Osteocyte (in vitro differentiated cells): ENCODE measurements around the gene CDH11. TPM values are rescaled to one million over a fixed set of nuclear protein-coding genes. Genes with fewer than 3 reads are reported as not detected.

ENCODE experiments used
- DNase-seq: peaks from one replicate; pipeline ENCODE4 v3.0.0; 2021; ENCODE audit warnings: mixed read lengths; ENCODE audit not compliant: unreplicated experiment; ENCODE audit errors: extremely low spot score
- H3K27ac Mint-ChIP-seq: one replicate; pipeline ENCODE4 v1.8.0; 2021; ENCODE audit warnings: mild to moderate bottlenecking, mixed read lengths; ENCODE audit not compliant: unreplicated experiment
- H3K27me3 Mint-ChIP-seq: one replicate; pipeline ENCODE4 v1.8.0; 2021; ENCODE audit warnings: mixed read lengths; ENCODE audit not compliant: unreplicated experiment
- H3K36me3 Mint-ChIP-seq: one replicate; pipeline ENCODE4 v1.8.0; 2021; ENCODE audit warnings: mixed read lengths; ENCODE audit not compliant: unreplicated experiment
- H3K4me1 Mint-ChIP-seq: one replicate; pipeline ENCODE4 v1.8.0; 2021; ENCODE audit warnings: mixed read lengths; ENCODE audit not compliant: unreplicated experiment
- H3K4me3 Mint-ChIP-seq: one replicate; pipeline ENCODE4 v1.8.0; 2021; ENCODE audit warnings: mild to moderate bottlenecking, moderate library complexity, mixed read lengths; ENCODE audit not compliant: unreplicated experiment
- H3K9me3 Mint-ChIP-seq: one replicate; pipeline ENCODE4 v1.8.0; 2021; ENCODE audit warnings: mixed read lengths; ENCODE audit not compliant: unreplicated experiment
- total RNA-seq: library from RNA; stranded (reverse); gene quantifications from 2 replicates; pipeline ENCODE4 v1.2.1, GENCODE V29; 2021
- TF ChIP-seq, protein P1 (sequence below): fragments of 200-600 bp; sonication (generic); IDR thresholded peaks from 2 replicates; pipeline ENCODE4 v1.5.0; 2021; ENCODE audit warnings: antibody characterized with exemption, mild to moderate bottlenecking, moderate library complexity

CDH11 gene
- total RNA-seq, 1 donor from 2014 or later: 560 TPM

- H3K4me1 Mint-ChIP-seq: peaks cover 11% of the 10 kb centered on the region
- H3K27ac Mint-ChIP-seq: no peak overlapping the region
- peaks cover 7% of the 10 kb centered on the region for H3K36me3 Mint-ChIP-seq
- no peaks in the 10 kb centered on the region for H3K27me3 Mint-ChIP-seq
- no peak overlapping the region for H3K4me3 Mint-ChIP-seq
- TF ChIP-seq, protein P1, sequence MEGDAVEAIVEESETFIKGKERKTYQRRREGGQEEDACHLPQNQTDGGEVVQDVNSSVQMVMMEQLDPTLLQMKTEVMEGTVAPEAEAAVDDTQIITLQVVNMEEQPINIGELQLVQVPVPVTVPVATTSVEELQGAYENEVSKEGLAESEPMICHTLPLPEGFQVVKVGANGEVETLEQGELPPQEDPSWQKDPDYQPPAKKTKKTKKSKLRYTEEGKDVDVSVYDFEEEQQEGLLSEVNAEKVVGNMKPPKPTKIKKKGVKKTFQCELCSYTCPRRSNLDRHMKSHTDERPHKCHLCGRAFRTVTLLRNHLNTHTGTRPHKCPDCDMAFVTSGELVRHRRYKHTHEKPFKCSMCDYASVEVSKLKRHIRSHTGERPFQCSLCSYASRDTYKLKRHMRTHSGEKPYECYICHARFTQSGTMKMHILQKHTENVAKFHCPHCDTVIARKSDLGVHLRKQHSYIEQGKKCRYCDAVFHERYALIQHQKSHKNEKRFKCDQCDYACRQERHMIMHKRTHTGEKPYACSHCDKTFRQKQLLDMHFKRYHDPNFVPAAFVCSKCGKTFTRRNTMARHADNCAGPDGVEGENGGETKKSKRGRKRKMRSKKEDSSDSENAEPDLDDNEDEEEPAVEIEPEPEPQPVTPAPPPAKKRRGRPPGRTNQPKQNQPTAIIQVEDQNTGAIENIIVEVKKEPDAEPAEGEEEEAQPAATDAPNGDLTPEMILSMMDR: no peak
- DNase-seq: no peak
- peaks cover 22% of the 10 kb centered on the region for H3K9me3 Mint-ChIP-seq
Observed at GRCh38 chr16:64925166-64925565, 196.7 kb downstream of the CDH11 start.

GRCh38 chr16:64924086-64924485 lies 197.8 kb downstream of the CDH11 start:
- H3K4me3 Mint-ChIP-seq: no peak overlapping the region
- no peak for DNase-seq
- peaks cover 7% of the 10 kb centered on the region for H3K36me3 Mint-ChIP-seq
- peaks cover 22% of the 10 kb centered on the region for H3K9me3 Mint-ChIP-seq
- no peaks in the 10 kb centered on the region for H3K27me3 Mint-ChIP-seq
- peaks cover 20% of the 10 kb centered on the region for H3K4me1 Mint-ChIP-seq
- TF ChIP-seq, protein P1: no peak
- H3K27ac Mint-ChIP-seq: no peak overlapping the region

GRCh38 chr16:64919929-64920607 lies 201.8 kb downstream of the CDH11 start:
- TF ChIP-seq, protein P1: no peak
- Mint-ChIP-seq H3K27ac (no peak overlapping the region), H3K27me3 (no peaks in the 10 kb centered on the region), H3K4me3 (no peak overlapping the region), H3K36me3 (peaks cover 2% of the 10 kb centered on the region), H3K4me1 (peaks cover 13% of the 10 kb centered on the region), H3K9me3 (peaks cover 12% of the 10 kb centered on the region)
- DNase-seq: no peak

DNA sequence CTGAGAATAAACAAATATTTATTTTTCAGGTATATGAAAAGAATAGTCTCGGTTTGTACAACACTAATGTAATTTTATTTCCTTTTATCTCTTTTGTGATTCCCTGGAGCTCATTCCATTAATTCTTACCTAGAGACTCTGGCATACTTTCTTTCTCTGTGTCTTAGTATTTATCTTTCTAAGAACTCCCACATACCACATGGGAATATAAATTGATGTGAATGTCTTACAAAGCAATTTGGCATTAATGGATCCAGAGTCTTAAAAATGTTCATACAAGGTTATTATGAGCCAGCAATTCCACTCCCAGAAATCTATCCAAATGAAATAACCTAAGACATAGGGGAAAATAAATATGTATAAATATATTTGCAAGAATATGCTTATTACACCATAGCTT lies 202.7 kb downstream of the CDH11 start:
- Mint-ChIP-seq H3K36me3 (peaks cover 2% of the 10 kb centered on the region), H3K9me3 (peaks cover 12% of the 10 kb centered on the region), H3K4me3 (no peak overlapping the region), H3K4me1 (peaks cover 13% of the 10 kb centered on the region), H3K27ac (no peak overlapping the region), H3K27me3 (no peaks in the 10 kb centered on the region)
- DNase-seq: no peak
- TF ChIP-seq, protein P1: no peak

DNA sequence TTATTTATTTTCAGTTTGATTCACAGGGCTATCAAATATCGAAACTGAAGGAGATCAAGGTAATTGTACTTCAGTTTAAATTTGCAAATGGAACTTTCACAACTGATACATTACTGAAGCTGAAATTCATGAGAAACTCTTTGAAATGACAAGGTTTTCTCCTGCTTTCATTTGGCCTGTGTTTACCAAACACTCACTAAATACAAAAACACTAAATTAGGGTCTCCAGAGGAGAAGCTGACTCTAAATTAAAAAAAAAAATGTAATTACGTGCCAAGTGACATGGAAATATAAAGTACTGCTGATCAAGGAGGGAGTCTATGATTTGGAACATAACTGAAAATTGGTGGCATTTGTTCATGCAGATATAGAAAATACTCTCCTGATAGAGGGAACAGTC lies 205.8 kb downstream of the CDH11 start:
- no peaks in the 10 kb centered on the region for H3K27me3 Mint-ChIP-seq
- H3K4me1 Mint-ChIP-seq: peaks cover 13% of the 10 kb centered on the region
- no peak for DNase-seq
- peaks cover 7% of the 10 kb centered on the region for H3K9me3 Mint-ChIP-seq
- TF ChIP-seq, protein P1: no peak
- H3K27ac Mint-ChIP-seq: no peak overlapping the region
- H3K4me3 Mint-ChIP-seq: no peak overlapping the region
- H3K36me3 Mint-ChIP-seq: peaks cover 2% of the 10 kb centered on the region
